ENCODE results near the gene ULK4.

DNA sequence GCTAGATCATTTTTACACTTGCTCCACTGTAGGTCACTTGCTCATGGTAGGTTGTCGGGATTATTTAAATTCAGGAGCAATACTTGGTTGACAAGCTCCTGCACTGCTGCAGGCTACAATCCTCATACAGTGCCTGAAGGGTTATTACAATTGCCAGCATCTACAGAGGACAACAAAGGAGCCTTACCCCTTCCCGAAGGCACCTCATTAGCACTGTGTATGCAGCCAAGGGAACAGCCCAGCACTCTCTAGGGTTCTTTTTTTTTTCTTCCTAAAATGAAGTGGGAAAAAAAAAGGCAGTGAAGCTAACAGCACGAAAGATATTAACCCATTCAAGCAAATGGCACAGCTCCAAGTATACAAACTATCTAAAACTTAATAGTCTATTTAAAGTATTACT, 142.7 kb downstream of the ULK4 start:
- TF ChIP-seq, protein P1, sequence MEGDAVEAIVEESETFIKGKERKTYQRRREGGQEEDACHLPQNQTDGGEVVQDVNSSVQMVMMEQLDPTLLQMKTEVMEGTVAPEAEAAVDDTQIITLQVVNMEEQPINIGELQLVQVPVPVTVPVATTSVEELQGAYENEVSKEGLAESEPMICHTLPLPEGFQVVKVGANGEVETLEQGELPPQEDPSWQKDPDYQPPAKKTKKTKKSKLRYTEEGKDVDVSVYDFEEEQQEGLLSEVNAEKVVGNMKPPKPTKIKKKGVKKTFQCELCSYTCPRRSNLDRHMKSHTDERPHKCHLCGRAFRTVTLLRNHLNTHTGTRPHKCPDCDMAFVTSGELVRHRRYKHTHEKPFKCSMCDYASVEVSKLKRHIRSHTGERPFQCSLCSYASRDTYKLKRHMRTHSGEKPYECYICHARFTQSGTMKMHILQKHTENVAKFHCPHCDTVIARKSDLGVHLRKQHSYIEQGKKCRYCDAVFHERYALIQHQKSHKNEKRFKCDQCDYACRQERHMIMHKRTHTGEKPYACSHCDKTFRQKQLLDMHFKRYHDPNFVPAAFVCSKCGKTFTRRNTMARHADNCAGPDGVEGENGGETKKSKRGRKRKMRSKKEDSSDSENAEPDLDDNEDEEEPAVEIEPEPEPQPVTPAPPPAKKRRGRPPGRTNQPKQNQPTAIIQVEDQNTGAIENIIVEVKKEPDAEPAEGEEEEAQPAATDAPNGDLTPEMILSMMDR (IDR thresholded peaks at IDR 0.05) = no peak
- TF ChIP-seq POLR2A (IDR thresholded peaks at IDR 0.05) = no peak
